HepG2 (cell line): ENCODE results near the gene MRPL9. TPM values are rescaled to one million over a fixed set of nuclear protein-coding genes. Genes with fewer than 3 reads are reported as not detected.

Experiments used
- ATAC-seq: fragments of 200-7000 bp; cut with Tn5 transposase; 3 replicates; pipeline ENCODE4 v1.9.1; 2020; ENCODE audit warnings: mild to moderate bottlenecking, moderate library complexity
- BruUV-seq: library from RNA; stranded (reverse); fragments of 400-500 nt; replicated peaks from 2 replicates; lab custom pipeline; 2021; lab: Mats Ljungman, UMichigan
- CTCF ChIA-PET: fragments of 300-600 bp; formaldehyde crosslinking; extraction: SDS; loops from one replicate; lab custom pipeline; 2021; ENCODE audit warnings: low total read pairs, inconsistent platforms, low intra/inter-chr PET ratio; lab: Yijun Ruan, JAX
- POLR2A ChIA-PET: fragments of 350-600 bp; sonication (Branson Sonifier 250); formaldehyde crosslinking; loops from one replicate; lab custom pipeline; 2020; ENCODE audit warnings: antibody characterized with exemption, inconsistent platforms; lab: Yijun Ruan, JAX
- DNase-seq: peaks from one replicate; pipeline ENCODE4 v3.0.0-alpha.2; 2015; ENCODE audit warnings: low spot score
- FAIRE-seq: peaks from 3 replicates; lab custom pipeline; 2011; peaks lifted over from hg19 to GRCh38; lab: Jason Lieb, UNC
- H2AFZ ChIP-seq: one replicate; pipeline ENCODE4 v1.6.1; 2011; ENCODE audit warnings: low read length, inconsistent platforms
- H3K27ac ChIP-seq: fragments of 300-600 bp; 3 replicates; pipeline ENCODE4 v1.8.0; 2011; ENCODE audit warnings: mixed run types, mild to moderate bottlenecking, mixed read lengths, low read length, inconsistent platforms; ENCODE audit not compliant: insufficient read depth; ENCODE audit errors: extremely low read length
- H3K27me3 ChIP-seq, 2 experiments: fragments of 200-600 bp in 1 of 2; 2 replicates in 1 of 2; 3 replicates in 1 of 2; pipeline versions ENCODE4 v1.6.0 to v1.8.0; 2011; ENCODE audit warnings: low read length in 2 of 2, mild to moderate bottlenecking in 2 of 2, moderate library complexity in 2 of 2, inconsistent platforms in 1 of 2; ENCODE audit not compliant: insufficient read depth in 2 of 2, control insufficient read depth in 1 of 2
- H3K36me3 ChIP-seq, 2 experiments: fragments of 200-600 bp in 1 of 2; replicated peaks in 1 of 2; 2 replicates in 1 of 2; 3 replicates in 1 of 2; pipeline versions ENCODE4 v1.5.1 to v1.8.0; 2011; ENCODE audit warnings: low read length in 2 of 2, inconsistent platforms in 1 of 2; ENCODE audit not compliant: insufficient read depth in 2 of 2, control insufficient read depth in 1 of 2
- H3K4me1 ChIP-seq: 2 replicates; pipeline ENCODE4 v1.5.1; 2012; ENCODE audit warnings: low read length, inconsistent platforms; ENCODE audit not compliant: insufficient read depth
- H3K4me2 ChIP-seq: 2 replicates; pipeline ENCODE4 v1.6.0; 2011; ENCODE audit warnings: low read depth, low read length, inconsistent platforms
- H3K4me3 ChIP-seq, 3 experiments: fragments of 200-600 bp in 1 of 3; sonication (generic), shearing (Covaris generic) in 1 of 3; replicated peaks in 1 of 3; 2 replicates each; pipeline ENCODE4 v1.5.1; 2011 to 2016; ENCODE audit warnings: low read length in 3 of 3, inconsistent platforms in 2 of 3, low read depth in 2 of 3, mild to moderate bottlenecking in 2 of 3, control low read depth in 1 of 3, mixed read lengths in 1 of 3; ENCODE audit not compliant: insufficient read depth in 1 of 3
- H3K79me2 ChIP-seq: one replicate; pipeline ENCODE4 v1.6.1; 2011; ENCODE audit warnings: low read length, inconsistent platforms; ENCODE audit not compliant: insufficient read depth
- H3K9ac ChIP-seq: 2 replicates; pipeline ENCODE4 v1.6.0; 2011; ENCODE audit warnings: mild to moderate bottlenecking, low read depth, low read length, inconsistent platforms; ENCODE audit not compliant: insufficient read depth
- H3K9me3 ChIP-seq: 2 replicates; pipeline ENCODE4 v1.5.1; 2012; ENCODE audit warnings: mild to moderate bottlenecking, low read length
- H4K20me1 ChIP-seq: 2 replicates; pipeline ENCODE4 v1.6.0; 2011; ENCODE audit warnings: inconsistent platforms, mild to moderate bottlenecking, low read length, moderate library complexity; ENCODE audit not compliant: insufficient read depth
- GATAD1 ChIP-seq: IDR thresholded peaks from 2 replicates; pipeline ENCODE4 v1.6.1; 2016; ENCODE audit warnings: missing genetic modification reagents, missing compliant biosample characterization
- GTF3A ChIP-seq: sonication (generic); formaldehyde crosslinking; conservative IDR thresholded peaks from 2 replicates; pipeline ENCODE4 v1.4.0; 2020; ENCODE audit warnings: mild to moderate bottlenecking, missing genetic modification reagents
- HNRNPK ChIP-seq: fragments of 200-400 bp; formaldehyde crosslinking; IDR thresholded peaks from 2 replicates; pipeline ENCODE4 v1.6.1; 2018; ENCODE audit warnings: low read length, low read depth, moderate library complexity, mild to moderate bottlenecking; ENCODE audit not compliant: poor library complexity, severe bottlenecking
- SRSF1 ChIP-seq: fragments of 200-400 bp; formaldehyde crosslinking; optimal IDR thresholded peaks from 2 replicates; pipeline ENCODE3; 2017; ENCODE audit warnings: mild to moderate bottlenecking, low read depth, low read length, moderate library complexity
- SSRP1 ChIP-seq: IDR thresholded peaks from 2 replicates; pipeline ENCODE4 v1.6.1; 2016; ENCODE audit warnings: control low read depth
- ZNF292 ChIP-seq: sonication (generic); formaldehyde crosslinking; IDR thresholded peaks from 2 replicates; pipeline ENCODE4 v1.8.1; 2022; ENCODE audit warnings: mild to moderate bottlenecking, low read depth, missing genetic modification reagents, borderline replicate concordance
- ZNF432 ChIP-seq: sonication (generic); formaldehyde crosslinking; IDR thresholded peaks from 2 replicates; pipeline ENCODE4 v1.5.0; 2020; ENCODE audit warnings: missing genetic modification reagents, mild to moderate bottlenecking, borderline replicate concordance
- ZNF441 ChIP-seq: sonication (generic); formaldehyde crosslinking; IDR thresholded peaks from 2 replicates; pipeline ENCODE4 v1.7.0; 2021; ENCODE audit warnings: missing genetic modification reagents, borderline replicate concordance
- ZNF781 ChIP-seq: sonication (generic); formaldehyde crosslinking; IDR thresholded peaks from 2 replicates; pipeline ENCODE4 v1.5.1; 2020; ENCODE audit warnings: borderline replicate concordance, mild to moderate bottlenecking, missing genetic modification reagents; ENCODE audit errors: not compliant biosample characterization
- WGBS: methylation state at CpG from one replicate; pipeline ENCODE4 v1.1.6; 2017; ENCODE audit warnings: low lambda C conversion rate; 5-methylcytosine and 5-hydroxymethylcytosine counted together
- in situ Hi-C: cut with HindIII; loops from 2 replicates; pipeline ENCODE4 v1.10.0; 2017; ENCODE audit warnings: low pct_unique_long_range_greater_than_20kb; ENCODE audit not compliant: extremely low pct_ligation_motif_present
- intact Hi-C: fragments of 100-400 bp; cut with micrococcal nuclease; formaldehyde crosslinking; loops from one replicate; pipeline ENCODE4 v1.10.0; 2022; ENCODE audit not compliant: unreplicated experiment
- polyA plus RNA-seq, 8 experiments: library from polyadenylated mRNA; depleted of rRNA in 3 of 8; stranded (reverse) in 7 of 8; unstranded in 1 of 8; fragments of >200 nt; fragmentation: Illumina TruSeq in 4 of 8; extraction: Trizol in 4 of 8; gene quantifications; 2 replicates each; pipeline versions ENCODE4 v1.2.1 to v1.2.3, GENCODE V29; 2011 to 2016; ENCODE audit warnings: low read depth in 4 of 8, missing spikeins in 1 of 8, mixed read lengths in 1 of 8; ENCODE audit not compliant: insufficient read depth in 1 of 8
- total RNA-seq, 5 experiments: library from RNA; depleted of rRNA; stranded (reverse); fragments of >200 nt; fragmentation: Illumina TruSeq; extraction: Trizol; gene quantifications; 2 replicates each; pipeline ENCODE4 v1.2.3, GENCODE V29; 2016; ENCODE audit warnings: low read depth in 1 of 5
- TF ChIP-seq, protein P1 (sequence below): sonication (generic); formaldehyde crosslinking; IDR thresholded peaks from 2 replicates; pipeline ENCODE4 v1.4.0; 2020; ENCODE audit warnings: missing genetic modification reagents
- TF ChIP-seq, protein P2 (sequence below): sonication (generic); formaldehyde crosslinking; IDR thresholded peaks from 2 replicates; pipeline ENCODE4 v1.8.0; 2022; ENCODE audit warnings: missing genetic modification reagents, mild to moderate bottlenecking, inconsistent platforms, borderline replicate concordance
- TF ChIP-seq, protein P3 (sequence below): sonication (generic); formaldehyde crosslinking; IDR thresholded peaks from 2 replicates; pipeline ENCODE4 v1.4.0; 2020; ENCODE audit warnings: mild to moderate bottlenecking, missing genetic modification reagents

MRPL9 gene
- total and polyA plus RNA-seq, 2 of the 13 experiments (the other 11 are each of a cell fraction or from before 2014, with no cell fraction given), result 72.1 to 107 TPM

DNA sequence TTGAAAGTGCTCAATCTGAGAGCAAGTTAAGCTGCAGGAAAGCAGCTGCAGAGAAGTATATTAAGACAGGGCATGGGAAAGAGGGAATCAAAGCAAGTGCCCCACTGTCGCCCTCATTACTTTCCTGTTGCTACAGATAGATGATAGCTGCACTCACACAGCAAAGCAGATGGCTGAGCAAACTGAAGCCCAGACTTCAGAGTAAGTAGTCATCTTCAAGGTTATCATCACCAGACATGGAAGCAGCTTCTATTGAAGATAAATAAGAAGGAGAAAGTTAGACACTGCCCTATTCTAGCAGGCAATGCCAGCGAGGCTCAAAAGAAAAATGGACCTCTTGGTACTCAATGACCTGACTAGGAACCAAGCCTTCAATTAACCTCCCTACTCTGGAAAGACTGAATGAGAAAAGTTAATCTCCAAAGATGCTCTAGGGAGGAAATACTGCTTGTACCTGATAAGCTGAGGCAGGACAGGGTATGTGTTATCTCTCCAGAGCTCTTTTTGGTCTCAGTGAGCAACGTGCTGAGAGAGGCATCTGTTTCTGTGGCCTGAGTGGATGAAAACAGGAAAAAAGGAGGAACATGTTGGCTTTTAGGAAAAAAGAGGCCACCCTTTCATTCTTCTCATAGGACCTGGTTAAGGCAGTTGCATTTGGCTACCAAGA, 11.1 kb upstream of the MRPL9 start (continued):
- TF ChIP-seq, protein P1, sequence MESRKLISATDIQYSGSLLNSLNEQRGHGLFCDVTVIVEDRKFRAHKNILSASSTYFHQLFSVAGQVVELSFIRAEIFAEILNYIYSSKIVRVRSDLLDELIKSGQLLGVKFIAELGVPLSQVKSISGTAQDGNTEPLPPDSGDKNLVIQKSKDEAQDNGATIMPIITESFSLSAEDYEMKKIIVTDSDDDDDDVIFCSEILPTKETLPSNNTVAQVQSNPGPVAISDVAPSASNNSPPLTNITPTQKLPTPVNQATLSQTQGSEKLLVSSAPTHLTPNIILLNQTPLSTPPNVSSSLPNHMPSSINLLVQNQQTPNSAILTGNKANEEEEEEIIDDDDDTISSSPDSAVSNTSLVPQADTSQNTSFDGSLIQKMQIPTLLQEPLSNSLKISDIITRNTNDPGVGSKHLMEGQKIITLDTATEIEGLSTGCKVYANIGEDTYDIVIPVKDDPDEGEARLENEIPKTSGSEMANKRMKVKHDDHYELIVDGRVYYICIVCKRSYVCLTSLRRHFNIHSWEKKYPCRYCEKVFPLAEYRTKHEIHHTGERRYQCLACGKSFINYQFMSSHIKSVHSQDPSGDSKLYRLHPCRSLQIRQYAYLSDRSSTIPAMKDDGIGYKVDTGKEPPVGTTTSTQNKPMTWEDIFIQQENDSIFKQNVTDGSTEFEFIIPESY (CRISPR knock-in tag), result no peak
- TF ChIP-seq ZNF441 (CRISPR knock-in tag) (no peak), SSRP1 (CRISPR knock-in tag) (no peak), ZNF781 (CRISPR knock-in tag) (no peak), GTF3A (CRISPR knock-in tag) (no peak), HNRNPK (no peak), GATAD1 (CRISPR knock-in tag) (no peak), SRSF1 (no peak), ZNF432 (CRISPR knock-in tag) (no peak)
- TF ChIP-seq, protein P2, sequence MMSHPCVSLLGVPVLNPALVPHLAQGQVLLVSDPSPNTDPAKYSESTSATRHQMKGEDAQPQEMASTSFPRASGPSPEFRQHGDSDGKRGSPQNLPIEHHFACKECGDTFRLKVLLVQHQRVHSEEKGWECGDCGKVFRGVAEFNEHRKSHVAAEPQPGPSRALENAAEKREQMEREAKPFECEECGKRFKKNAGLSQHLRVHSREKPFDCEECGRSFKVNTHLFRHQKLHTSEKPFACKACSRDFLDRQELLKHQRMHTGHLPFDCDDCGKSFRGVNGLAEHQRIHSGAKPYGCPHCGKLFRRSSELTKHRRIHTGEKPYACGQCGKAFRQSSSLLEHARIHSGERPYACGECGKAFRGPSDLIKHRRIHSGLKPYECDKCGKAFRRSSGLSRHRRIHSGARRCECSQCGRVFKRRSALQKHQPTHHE (CRISPR knock-in tag), result no peak

DNA sequence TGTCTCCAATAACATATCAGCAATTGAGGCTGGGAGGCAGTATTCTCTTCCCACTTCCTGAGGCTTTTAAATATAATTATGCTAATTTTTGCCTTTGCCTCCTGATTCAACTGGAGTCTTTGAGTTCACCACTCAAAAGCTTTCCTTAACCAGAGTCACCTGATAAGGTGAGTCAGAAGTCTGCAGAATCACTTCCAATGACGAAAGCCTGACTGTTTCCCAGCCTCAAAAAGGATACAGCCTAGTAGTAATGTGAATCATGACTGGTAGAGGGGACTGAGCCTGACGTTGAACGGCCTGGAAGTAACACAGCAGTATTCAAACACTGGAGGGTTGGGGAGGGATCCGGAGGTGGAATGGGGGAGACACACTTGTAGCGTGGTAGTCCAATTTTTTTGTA, 10.4 kb upstream of the MRPL9 start:
- no peak for DNase-seq
- no TSS peak for BruUV-seq
- Histone ChIP-seq H3K9me3 (no peaks in the 10 kb centered on the region), H3K27me3 (no peaks in the 10 kb centered on the region), H3K4me2 (no peak overlapping the region), H3K36me3 (no peaks in the 10 kb centered on the region; a peak in 1 of 5 replicates), H4K20me1 (no peaks in the 10 kb centered on the region), H3K4me3 (no peak overlapping the region), H3K9ac (no peak overlapping the region), H3K27ac (no peak overlapping the region), H3K79me2 (no peaks in the 10 kb centered on the region), H3K4me1 (no peaks in the 10 kb centered on the region), H2AFZ (no peak overlapping the region)
- intact Hi-C loops, result no loop called here
- ChIA-PET CTCF (no interaction called here), POLR2A (no interaction called here)
- 79% methylated on average over 5 of the region's 5 CpGs for WGBS
- ATAC-seq, result no peak
- FAIRE-seq, result no peak
- in situ Hi-C loops, result no loop called here
- TF ChIP-seq, protein P3, sequence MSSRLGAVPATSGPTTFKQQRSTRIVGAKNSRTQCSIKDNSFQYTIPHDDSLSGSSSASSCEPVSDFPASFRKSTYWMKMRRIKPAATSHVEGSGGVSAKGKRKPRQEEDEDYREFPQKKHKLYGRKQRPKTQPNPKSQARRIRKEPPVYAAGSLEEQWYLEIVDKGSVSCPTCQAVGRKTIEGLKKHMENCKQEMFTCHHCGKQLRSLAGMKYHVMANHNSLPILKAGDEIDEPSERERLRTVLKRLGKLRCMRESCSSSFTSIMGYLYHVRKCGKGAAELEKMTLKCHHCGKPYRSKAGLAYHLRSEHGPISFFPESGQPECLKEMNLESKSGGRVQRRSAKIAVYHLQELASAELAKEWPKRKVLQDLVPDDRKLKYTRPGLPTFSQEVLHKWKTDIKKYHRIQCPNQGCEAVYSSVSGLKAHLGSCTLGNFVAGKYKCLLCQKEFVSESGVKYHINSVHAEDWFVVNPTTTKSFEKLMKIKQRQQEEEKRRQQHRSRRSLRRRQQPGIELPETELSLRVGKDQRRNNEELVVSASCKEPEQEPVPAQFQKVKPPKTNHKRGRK (CRISPR knock-in tag), result no peak
- no peak for TF ChIP-seq ZNF292 (CRISPR knock-in tag)
